HG03521 (cell line): ENCODE data around the gene LHX5.
"Not testable (repeated sequence)": the region's sequence is repeated elsewhere in the genome, so short reads cannot be mapped to it uniquely, and the experiment has no call there.

Experiments
- ATAC-seq: cut with Tn5 transposase; IDR thresholded peaks from one replicate; pipeline ENCODE4 v1.9.1; 2021; ENCODE audit warnings: mild to moderate bottlenecking, moderate library complexity; ENCODE audit not compliant: unreplicated experiment

LHX5 gene

GRCh38 chr12:113471619-113472171 is at the start of gene LHX5:
TSS of gene LHX5 (minus strand) at chr12:113471871. CDS start at chr12:113471498, 373 bp downstream.
- no peak for ATAC-seq

GRCh38 chr12:113519464-113520307 is 48.0 kb upstream of the LHX5 start:
- no peak for ATAC-seq

GRCh38 chr12:113515082-113515856 is 43.6 kb upstream of the LHX5 start:
- no peak for ATAC-seq

GRCh38 chr12:113514602-113515001 is 42.9 kb upstream of the LHX5 start:
- no peak for ATAC-seq

- ATAC-seq = no peak
These were observed 40.9 kb upstream of the LHX5 start for GRCh38 chr12:113512568-113512967.

- ATAC-seq = no peak
These were observed 35.2 kb upstream of the LHX5 start for GRCh38 chr12:113506867-113507266.

- ATAC-seq = no peak
These were observed 34.3 kb upstream of the LHX5 start for GRCh38 chr12:113505941-113506340.

- ATAC-seq = no peak
These were observed 33.2 kb upstream of the LHX5 start for GRCh38 chr12:113504917-113505316.

GRCh38 chr12:113500782-113501311 is 29.2 kb upstream of the LHX5 start:
- no peak for ATAC-seq

GRCh38 chr12:113500306-113500675 is 28.6 kb upstream of the LHX5 start:
- no peak for ATAC-seq

GRCh38 chr12:113498490-113498889 is 26.8 kb upstream of the LHX5 start:
- no peak for ATAC-seq

- no peak for ATAC-seq
These were observed 26.0 kb upstream of the LHX5 start for GRCh38 chr12:113497693-113498092.

GRCh38 chr12:113495941-113496340 is 24.3 kb upstream of the LHX5 start:
- ATAC-seq = not testable (repeated sequence)

- no peak for ATAC-seq
These were observed 16.7 kb upstream of the LHX5 start for GRCh38 chr12:113488322-113488721.

- ATAC-seq = no peak
These were observed 15.1 kb upstream of the LHX5 start for GRCh38 chr12:113486722-113487121.

- no peak for ATAC-seq
These were observed 13.7 kb upstream of the LHX5 start for GRCh38 chr12:113485330-113485729.

GRCh38 chr12:113482334-113482733 is 10.7 kb upstream of the LHX5 start:
- ATAC-seq = no peak

GRCh38 chr12:113480336-113480971 is 8.8 kb upstream of the LHX5 start:
- no peak for ATAC-seq

- no peak for ATAC-seq
These were observed 8.1 kb upstream of the LHX5 start for GRCh38 chr12:113479590-113480335.

- no peak for ATAC-seq
These were observed 7.5 kb upstream of the LHX5 start for GRCh38 chr12:113479216-113479589.
